NOMO-1 treated with DMSO at 0.1 percent for 48 hours (cell line): Measurements from ENCODE around the gene PHKB.
A peak's percentile ranks its signal among the peaks of the same experiment; 100 is the strongest.
"Not testable (repeated sequence)": the region's sequence is repeated elsewhere in the genome, so short reads cannot be mapped to it uniquely, and the experiment has no call there.

Source experiments
- DNase-seq: peaks from one replicate; lab custom pipeline; 2025; ENCODE audit not compliant: unreplicated experiment; lab: John Stamatoyannopoulos, UW

Gene PHKB

GRCh38 chr16:47460711-47461597 lies at the start of gene PHKB, which contains the start of gene ITFG1:
Gene PHKB, plus strand, starts transcription at chr16:47461331. Its CDS starts 20 bp downstream, at chr16:47461351.
Gene ITFG1, minus strand, starts transcription at chr16:47461063. Its CDS starts 18 bp downstream, at chr16:47461045.
- peak; percentile 87 for DNase-seq

- DNase-seq, result no peak
Measured at GRCh38 chr16:47413041-47413440, 48.1 kb upstream of the PHKB start.

GRCh38 chr16:47416869-47417268 lies 44.3 kb upstream of the PHKB start:
- DNase-seq, result no peak

- no peak for DNase-seq
Measured at GRCh38 chr16:47424846-47425245, 36.3 kb upstream of the PHKB start.

- DNase-seq, result no peak
Measured at GRCh38 chr16:47426806-47427205, 34.3 kb upstream of the PHKB start.

- no peak for DNase-seq
Measured at GRCh38 chr16:47431960-47432359, 29.2 kb upstream of the PHKB start.

GRCh38 chr16:47434274-47434673 lies 26.9 kb upstream of the PHKB start:
- DNase-seq, result not testable (repeated sequence)

- DNase-seq, result not testable (repeated sequence)
Measured at GRCh38 chr16:47440066-47440465, 21.1 kb upstream of the PHKB start.

GRCh38 chr16:47442884-47443283 lies 18.2 kb upstream of the PHKB start:
- DNase-seq, result not testable (repeated sequence)

- DNase-seq, result no peak
Measured at GRCh38 chr16:47446431-47446830, 14.7 kb upstream of the PHKB start.

GRCh38 chr16:47448830-47449575 lies 12.1 kb upstream of the PHKB start:
- no peak for DNase-seq

- no peak for DNase-seq
Measured at GRCh38 chr16:47449788-47450187, 11.3 kb upstream of the PHKB start.

GRCh38 chr16:47458331-47458730 lies 2.8 kb upstream of the PHKB start:
- no peak for DNase-seq

GRCh38 chr16:47459603-47460002 lies 1.5 kb upstream of the PHKB start:
- no peak for DNase-seq

- DNase-seq, result no peak
Measured at GRCh38 chr16:47460359-47460710, 796 bp upstream of the PHKB start.

- DNase-seq, result peak; percentile 66
Measured at GRCh38 chr16:47461598-47462266, 601 bp downstream of the PHKB start.

GRCh38 chr16:47463771-47464624 lies 2.9 kb downstream of the PHKB start:
- no peak for DNase-seq

- no peak for DNase-seq
Measured at GRCh38 chr16:47465919-47466630, 4.9 kb downstream of the PHKB start.

GRCh38 chr16:47467501-47467900 lies 6.4 kb downstream of the PHKB start:
- no peak for DNase-seq
